WTC11 (cell line): ENCODE measurements around the gene GABBR2. TPM values are rescaled to one million over a fixed set of nuclear protein-coding genes. Genes with fewer than 3 reads are reported as not detected.

ENCODE experiments used
- ATAC-seq: fragments of 200-7000 bp; cut with Tn5 transposase; 2 replicates; pipeline ENCODE4 v1.10.0; 2021; ENCODE audit warnings: mild to moderate bottlenecking, moderate library complexity
- CTCF ChIA-PET: fragments of 300-600 bp; sonication (Branson Sonifier 250); formaldehyde crosslinking; loops from one replicate; lab custom pipeline; 2021; ENCODE audit warnings: antibody characterized with exemption; lab: Charles Lee
- POLR2A ChIA-PET: fragments of 350-600 bp; sonication (Branson Sonifier 250); formaldehyde crosslinking; loops from one replicate; lab custom pipeline; 2021; ENCODE audit warnings: antibody characterized with exemption; lab: Charles Lee
- DNase-seq: peaks from one replicate; pipeline ENCODE4 v3.0.0; 2021; ENCODE audit warnings: low spot score
- H3K27ac Mint-ChIP-seq: 2 replicates; pipeline ENCODE4 v1.8.0; 2021; ENCODE audit warnings: mixed read lengths
- H3K27me3 Mint-ChIP-seq: 2 replicates; pipeline ENCODE4 v1.8.0; 2021; ENCODE audit warnings: low read depth, mild to moderate bottlenecking, moderate library complexity, mixed read lengths
- H3K36me3 Mint-ChIP-seq: 2 replicates; pipeline ENCODE4 v1.8.0; 2021; ENCODE audit warnings: mixed read lengths
- H3K4me1 Mint-ChIP-seq: 2 replicates; pipeline ENCODE4 v1.8.0; 2022; ENCODE audit warnings: mixed read lengths
- H3K4me3 Mint-ChIP-seq: 2 replicates; pipeline ENCODE4 v1.8.0; 2021; ENCODE audit warnings: mild to moderate bottlenecking, moderate library complexity, mixed read lengths
- H3K9me3 Mint-ChIP-seq: 2 replicates; pipeline ENCODE4 v1.8.0; 2021; ENCODE audit warnings: mixed read lengths
- ARID4B ChIP-seq: sonication (generic); formaldehyde crosslinking; IDR thresholded peaks from 2 replicates; pipeline ENCODE4 v1.8.0; 2023; ENCODE audit warnings: missing genetic modification reagents, mild to moderate bottlenecking, borderline replicate concordance
- CBFB ChIP-seq: sonication (generic); formaldehyde crosslinking; IDR thresholded peaks from 2 replicates; pipeline ENCODE4 v1.8.1; 2022; ENCODE audit warnings: mild to moderate bottlenecking, low read depth, missing genetic modification reagents
- ESRRA ChIP-seq: sonication (generic); formaldehyde crosslinking; IDR thresholded peaks from 2 replicates; pipeline ENCODE4 v1.8.1; 2022; ENCODE audit warnings: mild to moderate bottlenecking, missing genetic modification reagents, borderline replicate concordance
- FOXP1 ChIP-seq: sonication (generic); formaldehyde crosslinking; IDR thresholded peaks from 2 replicates; pipeline ENCODE4 v1.8.0; 2022; ENCODE audit warnings: missing genetic modification reagents, mild to moderate bottlenecking, moderate library complexity, borderline replicate concordance
- GTF2I ChIP-seq: fragments of 250-450 bp; sonication (Bioruptor Pico); conservative IDR thresholded peaks from 2 replicates; pipeline ENCODE4 v1.4.0; 2021; ENCODE audit warnings: mild to moderate bottlenecking
- IRF2 ChIP-seq: sonication (generic); formaldehyde crosslinking; IDR thresholded peaks from 2 replicates; pipeline ENCODE4 v1.8.0; 2022; ENCODE audit warnings: low read depth, missing genetic modification reagents, borderline replicate concordance
- KAT7 ChIP-seq: sonication (generic); formaldehyde crosslinking; IDR thresholded peaks from 2 replicates; pipeline ENCODE4 v1.8.1; 2023; ENCODE audit warnings: missing genetic modification reagents, mild to moderate bottlenecking, borderline replicate concordance
- NR1H2 ChIP-seq: sonication (generic); formaldehyde crosslinking; IDR thresholded peaks from 2 replicates; pipeline ENCODE4 v1.9.0; 2021; ENCODE audit warnings: mild to moderate bottlenecking, moderate library complexity, missing genetic modification reagents
- RORB ChIP-seq: fragments of 250-450 bp; sonication (Bioruptor Pico); IDR thresholded peaks from 2 replicates; pipeline ENCODE4 v1.9.0; 2021; ENCODE audit warnings: mild to moderate bottlenecking
- SMAD4 ChIP-seq: sonication (generic); formaldehyde crosslinking; IDR thresholded peaks from 2 replicates; pipeline ENCODE4 v1.8.0; 2022; ENCODE audit warnings: mild to moderate bottlenecking, missing genetic modification reagents
- ZBTB43 ChIP-seq: sonication (generic); formaldehyde crosslinking; IDR thresholded peaks from 2 replicates; pipeline ENCODE4 v1.8.1; 2023; ENCODE audit warnings: mild to moderate bottlenecking, missing genetic modification reagents
- ZNF281 ChIP-seq: sonication (generic); formaldehyde crosslinking; IDR thresholded peaks from 2 replicates; pipeline ENCODE4 v1.8.0; 2023; ENCODE audit warnings: mild to moderate bottlenecking, missing genetic modification reagents
- ZNF317 ChIP-seq: sonication (generic); formaldehyde crosslinking; IDR thresholded peaks from 2 replicates; pipeline ENCODE4 v1.8.1; 2023; ENCODE audit warnings: low read depth, mild to moderate bottlenecking, moderate library complexity, missing genetic modification reagents, borderline replicate concordance
- ZNF416 ChIP-seq: fragments of 250-450 bp; sonication (Bioruptor Pico); IDR thresholded peaks from 2 replicates; pipeline ENCODE4 v1.9.0; 2021; ENCODE audit warnings: mild to moderate bottlenecking, inconsistent platforms
- ZNF423 ChIP-seq: fragments of 250-450 bp; sonication (Bioruptor Pico); IDR thresholded peaks from 2 replicates; pipeline ENCODE4 v2.1.2; 2022; ENCODE audit warnings: mild to moderate bottlenecking, moderate library complexity
- ZNF425 ChIP-seq: fragments of 250-450 bp; sonication (Bioruptor Pico); conservative IDR thresholded peaks from 2 replicates; pipeline ENCODE4 v1.9.0; 2021; ENCODE audit warnings: mild to moderate bottlenecking
- total RNA-seq: library from RNA; stranded (reverse); gene quantifications from 3 replicates; pipeline ENCODE4 v1.2.3, GENCODE V29; 2021

The GABBR2 gene
- total RNA-seq, 1 experiment from 2014 or later = 0.92 TPM

- no peak for DNase-seq
These were observed 228.5 kb downstream of the GABBR2 start for GRCh38 chr9:98479967-98480847.

More at GRCh38 chr9:98479967-98480847, 228.5 kb downstream of the GABBR2 start:
- ChIA-PET POLR2A (no interaction called here), CTCF (interaction anchor here (1.9 kb wide), 1 partner anchor 56 kb away, joined by 6 read pairs; no protein-coding TSS in a partner anchor)
- H3K4me1 Mint-ChIP-seq = no peaks in the 10 kb centered on the region
- H3K9me3 Mint-ChIP-seq = no peaks in the 10 kb centered on the region
- H3K4me3 Mint-ChIP-seq = no peak overlapping the region
- TF ChIP-seq ZNF317 (CRISPR knock-in tag) (no peak), IRF2 (CRISPR knock-in tag) (no peak), SMAD4 (CRISPR knock-in tag) (no peak), NR1H2 (CRISPR knock-in tag) (no peak), GTF2I (CRISPR knock-in tag) (no peak), ZNF423 (CRISPR knock-in tag) (no peak), ZNF416 (CRISPR knock-in tag) (no peak), KAT7 (CRISPR knock-in tag) (no peak), FOXP1 (CRISPR knock-in tag) (no peak), ESRRA (CRISPR knock-in tag) (no peak), ARID4B (CRISPR knock-in tag) (no peak), ZNF281 (no peak), RORB (CRISPR knock-in tag) (no peak), ZNF425 (CRISPR knock-in tag) (no peak), CBFB (CRISPR knock-in tag) (no peak), ZBTB43 (CRISPR knock-in tag) (no peak)
- H3K27ac Mint-ChIP-seq = no peak overlapping the region
- H3K36me3 Mint-ChIP-seq = no peaks in the 10 kb centered on the region
- H3K27me3 Mint-ChIP-seq = peaks cover 2% of the 10 kb centered on the region; the same call in 1 of the 2 replicates
- ATAC-seq = no peak
